GM18505 (cell line): ENCODE data around the gene JAML.

Experiments used
- ATAC-seq: cut with Tn5 transposase; IDR thresholded peaks from one replicate; pipeline ENCODE4 v1.9.1; 2021; ENCODE audit not compliant: unreplicated experiment
- POLR2A ChIP-seq: IDR thresholded peaks from 4 replicates; pipeline ENCODE4 v1.6.1; 2011; ENCODE audit warnings: borderline replicate concordance; ENCODE audit not compliant: insufficient read depth, insufficient read length; ENCODE audit errors: extremely low read depth

JAML gene

GRCh38 chr11:118170231-118170630, 54.6 kb downstream of the JAML start:
- no peak for TF ChIP-seq POLR2A
- ATAC-seq = no peak

GRCh38 chr11:118169300-118170140, 55.3 kb downstream of the JAML start:
- TF ChIP-seq POLR2A = no peak
- no peak for ATAC-seq

GRCh38 chr11:118168751-118169150, 56.1 kb downstream of the JAML start:
- TF ChIP-seq POLR2A = no peak
- ATAC-seq = no peak

GRCh38 chr11:118168316-118168715, 56.5 kb downstream of the JAML start:
- no peak for TF ChIP-seq POLR2A
- ATAC-seq = no peak

- TF ChIP-seq POLR2A = no peak
- ATAC-seq = no peak
Measured at GRCh38 chr11:118167906-118168305, 56.9 kb downstream of the JAML start.

- TF ChIP-seq POLR2A = no peak
- no peak for ATAC-seq
Measured at GRCh38 chr11:118167253-118167652, 57.6 kb downstream of the JAML start.

- no peak for TF ChIP-seq POLR2A
- ATAC-seq = no peak
Measured at GRCh38 chr11:118166641-118167040, 58.2 kb downstream of the JAML start.

GRCh38 chr11:118164885-118165284, 59.9 kb downstream of the JAML start:
- no peak for TF ChIP-seq POLR2A
- ATAC-seq = no peak

- TF ChIP-seq POLR2A = no peak
- no peak for ATAC-seq
Measured at GRCh38 chr11:118163494-118163893, 61.3 kb downstream of the JAML start.

GRCh38 chr11:118162846-118163245, 62.0 kb downstream of the JAML start:
- no peak for ATAC-seq
- no peak for TF ChIP-seq POLR2A

- ATAC-seq = no peak
- no peak for TF ChIP-seq POLR2A
Measured at GRCh38 chr11:118161786-118162185, 63.0 kb downstream of the JAML start.

- no peak for TF ChIP-seq POLR2A
- ATAC-seq = no peak
Measured at GRCh38 chr11:118157186-118157895, 67.5 kb downstream of the JAML start.

- no peak for TF ChIP-seq POLR2A
- ATAC-seq = no peak
Measured at GRCh38 chr11:118156531-118157185, 68.2 kb downstream of the JAML start.

GRCh38 chr11:118155776-118156530, 68.9 kb downstream of the JAML start:
- ATAC-seq = no peak
- no peak for TF ChIP-seq POLR2A

GRCh38 chr11:118154641-118155040, 70.2 kb downstream of the JAML start:
- TF ChIP-seq POLR2A = no peak
- ATAC-seq = no peak
